ENCODE results near the gene SRSF5. TPM values are rescaled to one million over a fixed set of nuclear protein-coding genes. Genes with fewer than 3 reads are reported as not detected.

Gene SRSF5
- total RNA-seq, 1 experiment from 2014 or later = 288 TPM

- TF ChIP-seq STAT6 (CRISPR knock-in tag; conservative IDR thresholded peaks at IDR 0.05; ENCODE audit: low read depth) = no peak
- no peak for TF ChIP-seq ETV6 (CRISPR knock-in tag; IDR thresholded peaks at IDR 0.05)
- TF ChIP-seq ZNF219 (CRISPR knock-in tag; IDR thresholded peaks at IDR 0.05; ENCODE audit: borderline replicate concordance) = no peak
- TF ChIP-seq ZNF121 (CRISPR knock-in tag; IDR thresholded peaks at IDR 0.05) = no peak
Measured at GRCh38 chr14:69776875-69777453, 10.0 kb downstream of the SRSF5 start (continued).

GRCh38 chr14:69779088-69779487 is 12.1 kb downstream of the SRSF5 start:
- CTCF ChIA-PET = interaction anchor here (0.5 kb wide), 1 partner anchor 267 kb away, joined by 3 read pairs; no protein-coding TSS in a partner anchor
- H3K4me1 Mint-ChIP-seq = no peaks in the 10 kb centered on the region
- H3K27ac Mint-ChIP-seq = peak overlapping the region; percentile 28; the same call in 1 of the 2 replicates
- H3K9me3 Mint-ChIP-seq = no peaks in the 10 kb centered on the region
- no peak overlapping the region for H3K4me3 Mint-ChIP-seq
- TF ChIP-seq ZMAT4 (CRISPR knock-in tag; IDR thresholded peaks at IDR 0.05) (no peak), TCF7 (CRISPR knock-in tag; IDR thresholded peaks at IDR 0.05; ENCODE audit: low read depth) (no peak), HMGA2 (CRISPR knock-in tag; IDR thresholded peaks at IDR 0.05) (no peak), ERG (CRISPR knock-in tag; IDR thresholded peaks at IDR 0.05) (0 out of 2 replicates have a peak, but pooled peaks have one; percentile 61), ZNF281 (CRISPR knock-in tag; IDR thresholded peaks at IDR 0.05) (no peak), ZNF532 (CRISPR knock-in tag; IDR thresholded peaks at IDR 0.05; ENCODE audit: borderline replicate concordance) (no peak)
- H3K27me3 Mint-ChIP-seq (ENCODE audit: low read depth) = no peaks in the 10 kb centered on the region
- POLR2A ChIA-PET = interaction anchor here (0.7 kb wide), 1 partner anchor 11 kb away, joined by 4 read pairs; no protein-coding TSS in a partner anchor
- H3K36me3 Mint-ChIP-seq = peaks cover 47% of the 10 kb centered on the region
- DNase-seq (ENCODE audit: low spot score) (no peak), ATAC-seq (no peak)

GRCh38 chr14:69780092-69780491 is 13.2 kb downstream of the SRSF5 start:
- no peak overlapping the region for H3K4me3 Mint-ChIP-seq
- H3K27ac Mint-ChIP-seq = no peak overlapping the region
- no peaks in the 10 kb centered on the region for H3K9me3 Mint-ChIP-seq
- CTCF ChIA-PET = no interaction called here
- H3K27me3 Mint-ChIP-seq (ENCODE audit: low read depth) = no peaks in the 10 kb centered on the region
- POLR2A ChIA-PET = no interaction called here
- H3K4me1 Mint-ChIP-seq = no peaks in the 10 kb centered on the region
- DNase-seq (ENCODE audit: low spot score) = no peak
- no peak for TF ChIP-seq NFYB (CRISPR knock-in tag; conservative IDR thresholded peaks at IDR 0.05; ENCODE audit: low read depth)
- no peak for TF ChIP-seq TCF7 (CRISPR knock-in tag; IDR thresholded peaks at IDR 0.05; ENCODE audit: low read depth)
- TF ChIP-seq ATF2 (CRISPR knock-in tag; IDR thresholded peaks at IDR 0.05; ENCODE audit: borderline replicate concordance, low read depth) = no peak
- no peak for TF ChIP-seq CBFB (CRISPR knock-in tag; IDR thresholded peaks at IDR 0.05; ENCODE audit: low read depth)
- TF ChIP-seq JAZF1 (CRISPR knock-in tag; IDR thresholded peaks at IDR 0.05) = no peak
- TF ChIP-seq CREM (CRISPR knock-in tag; IDR thresholded peaks at IDR 0.05) = no peak
- TF ChIP-seq TEAD1 (CRISPR knock-in tag; IDR thresholded peaks at IDR 0.05) = no peak
- no peak for TF ChIP-seq IRF2 (CRISPR knock-in tag; IDR thresholded peaks at IDR 0.05; ENCODE audit: borderline replicate concordance, low read depth)
- ATAC-seq = no peak
- peaks cover 39% of the 10 kb centered on the region for H3K36me3 Mint-ChIP-seq
